Kidney tubule cell (primary cell): ENCODE measurements around the gene NMRK2.
"Not testable (repeated sequence)": the region's sequence is repeated elsewhere in the genome, so short reads cannot be mapped to it uniquely, and the experiment has no call there.

Source experiments
- DNase-seq: peaks from one replicate; pipeline ENCODE4 v3.0.0-alpha.2; 2018; ENCODE audit warnings: low spot score

The NMRK2 gene

DNA sequence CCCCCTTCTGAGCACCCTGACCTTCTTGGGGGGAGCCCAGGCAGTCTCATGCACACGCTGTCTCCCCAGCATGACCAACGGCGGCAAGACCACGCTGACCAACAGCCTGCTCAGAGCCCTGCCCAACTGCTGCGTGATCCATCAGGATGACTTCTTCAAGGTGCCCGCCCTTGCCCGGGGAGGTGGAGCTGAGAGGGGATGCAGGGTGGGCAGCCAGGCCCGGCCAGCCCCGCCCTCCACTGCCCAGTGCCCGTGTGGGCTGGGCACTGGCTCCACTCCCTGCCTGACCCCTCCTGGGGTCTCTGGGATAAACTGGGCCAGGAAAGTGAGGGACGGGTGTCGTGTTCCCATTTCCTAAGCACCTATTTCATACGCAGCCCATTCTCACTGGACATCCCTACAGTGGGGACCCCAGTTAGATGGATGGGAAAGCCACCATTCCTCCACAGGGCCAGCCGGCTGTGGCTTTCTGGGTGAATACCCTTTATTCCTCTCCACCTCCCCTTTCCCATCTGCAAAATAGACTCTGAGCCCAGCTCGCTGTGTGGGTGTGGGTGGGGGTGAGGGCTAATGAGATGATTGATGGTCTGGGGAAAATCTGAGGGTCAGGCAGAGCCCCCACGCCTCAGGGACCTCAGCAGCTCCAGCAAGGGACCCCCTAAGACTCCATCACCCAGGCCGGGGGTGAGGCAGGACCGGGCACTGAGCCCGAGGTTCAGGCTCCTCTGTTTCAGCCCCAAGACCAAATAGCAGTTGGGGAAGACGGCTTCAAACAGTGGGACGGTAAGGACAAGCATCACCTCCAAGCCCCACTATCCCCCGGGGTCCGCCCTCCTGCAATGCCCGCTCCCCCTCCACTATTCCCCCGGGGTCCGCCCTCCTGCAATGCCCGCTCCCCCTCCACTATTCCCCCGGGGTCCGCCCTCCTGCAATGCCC lies 3.9 kb downstream of the NMRK2 start:
- no peak for DNase-seq

- DNase-seq = not testable (repeated sequence)
These were observed 5.6 kb downstream of the NMRK2 start for GRCh38 chr19:3938300-3938950.

DNA sequence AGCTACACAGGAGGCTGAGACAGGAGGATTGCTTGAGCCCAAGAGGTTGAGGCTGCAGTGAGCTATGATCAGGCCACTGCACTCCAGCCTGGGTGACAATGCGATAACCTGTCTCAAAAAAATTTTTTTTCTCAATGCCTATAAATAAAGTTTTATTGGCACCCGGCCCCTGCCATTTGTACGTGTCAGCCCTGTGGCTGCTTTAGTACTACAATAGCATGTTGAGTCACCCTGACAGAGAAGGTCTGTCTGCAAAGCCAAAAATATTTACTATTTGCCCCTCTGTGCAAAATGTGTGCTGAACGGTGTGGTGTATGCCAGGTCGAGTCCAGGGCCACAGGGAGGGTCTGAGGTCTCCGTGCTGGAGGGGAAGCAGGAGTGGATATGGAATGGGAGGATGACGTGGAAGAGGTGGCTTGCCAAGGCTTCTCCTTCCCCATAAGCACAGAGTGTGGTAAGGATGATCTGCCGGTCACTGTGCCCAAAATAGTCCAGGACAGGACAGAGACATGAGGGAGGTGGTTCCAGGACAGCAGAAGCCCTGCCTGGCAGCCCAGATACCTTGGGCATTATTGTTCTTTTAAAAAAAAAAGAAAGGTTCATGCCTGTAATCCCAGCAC lies 10.0 kb downstream of the NMRK2 start:
- no peak for DNase-seq

GRCh38 chr19:3944018-3944721 lies 11.3 kb downstream of the NMRK2 start:
- DNase-seq = no peak

- no peak for DNase-seq
These were observed 13.0 kb downstream of the NMRK2 start for GRCh38 chr19:3945838-3946237.

DNA sequence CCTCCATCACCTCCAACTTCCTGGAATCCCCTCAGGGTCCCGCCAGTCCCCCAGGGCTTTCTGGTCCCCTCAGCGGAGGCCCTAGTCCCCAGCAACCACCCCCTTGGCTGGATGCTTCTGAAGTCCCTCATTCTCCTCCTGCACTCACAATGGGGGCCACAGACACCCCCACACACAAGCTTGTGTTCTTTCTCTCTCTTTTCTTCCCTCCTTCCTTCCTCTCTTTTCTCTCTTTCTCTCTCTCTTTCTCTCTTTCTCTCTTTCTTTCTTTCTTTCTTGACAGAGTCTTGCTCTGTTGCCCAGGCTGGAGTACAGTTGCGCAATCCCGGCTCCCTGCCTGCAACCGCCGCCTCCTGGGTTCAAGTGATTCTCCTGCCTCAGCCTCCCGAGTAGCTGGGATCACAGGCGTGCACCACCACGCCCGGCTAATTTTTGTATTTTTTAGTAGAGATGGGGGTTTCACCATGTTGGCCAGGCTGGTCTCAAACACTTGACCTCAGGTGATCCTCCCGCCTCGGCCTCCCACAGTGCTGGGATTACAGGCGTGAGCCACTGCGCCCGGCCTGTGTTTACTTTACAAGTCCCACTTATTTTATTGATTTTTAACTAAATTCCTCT lies 14.6 kb downstream of the NMRK2 start:
- DNase-seq = not testable (repeated sequence)

DNA sequence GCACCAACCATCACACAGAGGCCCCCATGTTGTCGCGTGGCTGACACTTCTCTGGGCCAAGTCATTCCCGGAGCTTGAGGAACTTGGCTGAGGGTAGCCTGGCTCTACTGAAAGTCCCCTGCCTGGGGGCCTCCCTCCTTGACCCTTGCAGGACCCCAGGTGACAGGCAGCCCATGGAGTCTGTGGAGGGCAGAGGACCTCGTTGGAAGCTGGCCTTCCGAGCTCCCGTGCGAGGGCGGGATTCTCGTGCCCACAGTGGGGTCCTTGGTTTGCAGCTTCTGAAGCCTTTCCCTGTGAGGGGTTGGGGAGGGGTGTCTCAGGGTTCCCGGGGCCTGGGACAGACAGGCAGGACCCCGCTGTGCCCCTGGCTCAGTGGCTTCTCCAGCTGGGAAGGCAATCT lies 16.4 kb downstream of the NMRK2 start:
- no peak for DNase-seq

DNA sequence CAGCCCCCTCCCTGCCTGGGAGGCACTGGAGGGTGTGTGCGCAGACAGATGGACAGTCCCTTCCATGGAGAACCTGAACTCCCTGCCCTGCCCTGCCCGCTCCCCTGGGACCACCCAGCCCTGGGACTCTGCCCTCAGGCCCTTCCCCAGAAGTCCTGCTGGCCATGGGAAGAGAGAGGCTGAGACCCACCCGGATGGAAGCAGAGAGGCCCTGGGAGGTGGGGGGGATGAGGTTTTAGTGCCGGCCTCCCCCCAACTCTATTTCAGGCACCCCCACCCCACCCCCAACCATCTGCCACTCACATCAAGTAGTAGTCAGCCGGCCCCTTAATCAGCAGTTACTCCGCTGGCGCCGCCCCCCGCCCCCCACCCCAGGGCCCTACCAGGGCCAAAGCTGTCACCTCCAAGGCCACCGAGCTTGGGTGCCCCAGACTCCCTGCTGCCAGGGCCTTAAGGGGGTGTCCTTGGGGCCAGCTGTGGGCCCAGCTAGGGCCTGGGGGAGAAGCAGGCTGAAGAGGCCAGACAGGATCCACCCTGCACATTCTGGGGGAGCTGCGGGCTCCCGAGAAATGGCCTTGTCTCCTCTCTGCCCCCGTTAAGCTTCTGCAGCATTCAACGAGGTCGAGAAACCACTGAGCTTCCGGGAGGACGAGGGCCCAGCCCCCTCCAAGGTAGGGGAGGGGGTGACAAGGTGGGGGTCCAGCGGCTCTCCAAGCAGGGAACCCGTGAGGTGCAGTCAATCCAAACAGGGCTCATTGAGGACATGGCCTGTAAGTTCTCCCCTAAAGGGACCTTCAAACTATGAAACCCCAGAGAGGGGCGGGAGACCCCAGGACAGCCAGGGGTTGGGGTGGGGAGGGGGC lies 17.4 kb downstream of the NMRK2 start:
- no peak for DNase-seq

- DNase-seq = no peak
These were observed 18.3 kb downstream of the NMRK2 start for GRCh38 chr19:3950871-3951861.

- DNase-seq = not testable (repeated sequence)
These were observed 19.9 kb downstream of the NMRK2 start for GRCh38 chr19:3952755-3953276.

DNA sequence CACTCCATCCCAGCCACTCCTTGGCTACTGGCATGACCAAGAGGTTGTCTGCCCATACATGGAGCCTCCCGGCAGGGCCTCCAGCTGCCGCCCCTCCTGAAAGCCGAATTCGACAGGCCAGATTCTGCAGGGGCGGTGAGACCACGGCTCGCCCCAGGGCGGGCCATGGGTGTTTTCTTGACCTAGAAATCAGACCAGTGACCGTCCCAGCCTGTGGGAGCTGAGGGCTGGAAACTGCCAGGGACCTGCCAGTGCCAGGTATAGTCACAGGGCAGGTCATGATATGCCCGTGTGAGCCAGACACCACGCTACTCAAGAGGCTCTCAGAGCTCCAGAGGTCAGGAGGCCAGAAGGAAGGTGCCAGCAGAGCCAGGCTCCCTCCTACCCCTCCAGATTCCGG lies 21.2 kb downstream of the NMRK2 start:
- DNase-seq = no peak

DNA sequence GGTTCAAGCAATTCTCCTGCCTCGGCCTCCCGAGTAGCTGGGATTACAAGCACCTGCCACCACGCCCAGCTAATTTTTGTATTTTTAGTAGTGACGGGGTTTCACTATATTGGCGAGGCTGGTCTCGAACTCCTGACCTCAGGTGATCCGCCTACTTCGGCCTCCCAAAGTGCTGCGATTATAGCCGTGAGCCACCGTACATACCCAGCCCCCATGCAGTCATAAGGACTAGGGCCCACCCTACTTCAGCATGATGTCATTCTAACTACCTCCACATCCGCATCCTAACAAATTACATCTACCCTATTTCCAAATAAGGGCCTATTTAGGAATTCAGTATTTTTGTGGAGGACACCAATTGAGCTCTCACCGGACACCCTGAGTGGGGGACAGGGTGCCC lies 22.4 kb downstream of the NMRK2 start:
- DNase-seq = not testable (repeated sequence)

GRCh38 chr19:3955688-3956087 lies 22.8 kb downstream of the NMRK2 start:
- no peak for DNase-seq

DNA sequence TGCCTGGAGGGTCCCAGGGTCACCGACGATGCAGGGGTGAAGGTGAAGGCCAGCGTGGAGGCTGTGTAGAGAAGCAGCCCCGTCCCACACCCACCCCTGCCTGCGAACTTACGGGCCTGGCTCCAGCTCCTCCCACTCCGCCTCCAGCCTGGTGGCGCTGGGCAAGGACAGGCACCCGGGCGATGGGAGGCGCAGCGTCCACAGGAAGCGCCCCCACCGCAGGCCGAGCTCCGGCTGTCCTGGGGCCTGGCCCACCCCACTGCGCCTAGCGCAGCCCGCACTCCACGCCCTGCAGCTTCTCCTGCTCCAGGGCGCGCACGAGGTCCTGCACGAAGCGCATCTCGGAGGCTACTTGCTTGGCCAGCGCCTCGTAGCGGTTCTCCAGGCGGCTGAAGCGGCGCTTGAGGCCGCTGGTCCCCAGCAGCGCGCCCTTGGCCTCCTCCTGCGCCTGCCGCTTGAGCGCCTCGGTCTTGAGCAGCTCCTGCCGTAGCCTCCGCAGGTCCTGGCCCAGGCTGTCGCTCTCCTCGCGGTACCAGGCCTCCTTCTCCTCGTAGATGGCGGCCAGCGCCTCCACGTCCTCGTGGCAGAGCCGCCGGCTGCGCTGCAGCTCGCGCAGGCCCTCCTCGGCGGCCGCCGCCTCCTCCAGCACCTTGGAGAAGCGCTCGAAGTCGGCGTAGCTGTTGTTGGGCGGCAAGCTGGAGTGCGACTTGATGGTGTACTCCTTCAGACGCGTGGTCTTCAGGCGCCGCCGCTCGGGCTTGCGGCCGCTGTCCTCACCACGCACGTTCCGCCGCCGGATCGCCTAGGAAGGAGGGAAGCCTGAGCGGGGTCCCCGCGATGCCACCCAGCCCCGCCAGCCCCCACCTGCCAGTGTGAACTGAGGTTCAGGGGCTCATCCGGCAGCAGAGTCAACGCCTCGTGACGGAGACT lies 26.2 kb downstream of the NMRK2 start:
- no peak for DNase-seq

DNA sequence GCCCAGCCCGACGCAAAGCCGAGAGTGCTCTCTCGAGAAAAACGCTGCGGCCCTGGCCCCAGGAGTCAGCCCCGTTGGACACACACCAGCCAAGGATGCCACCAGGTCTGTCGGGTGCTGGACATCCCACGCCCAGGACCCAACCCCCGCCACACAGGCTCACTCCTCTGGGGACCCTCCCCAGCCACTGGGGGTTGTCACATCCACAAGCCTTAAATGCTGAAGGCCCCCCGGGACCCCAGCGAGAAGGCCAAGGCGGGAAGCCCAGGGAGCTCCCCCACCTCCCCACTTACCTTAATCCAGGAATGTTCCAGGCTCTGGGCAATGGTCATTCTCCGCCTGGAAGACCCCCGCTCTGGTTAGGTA lies 26.9 kb downstream of the NMRK2 start:
- no peak for DNase-seq

DNA sequence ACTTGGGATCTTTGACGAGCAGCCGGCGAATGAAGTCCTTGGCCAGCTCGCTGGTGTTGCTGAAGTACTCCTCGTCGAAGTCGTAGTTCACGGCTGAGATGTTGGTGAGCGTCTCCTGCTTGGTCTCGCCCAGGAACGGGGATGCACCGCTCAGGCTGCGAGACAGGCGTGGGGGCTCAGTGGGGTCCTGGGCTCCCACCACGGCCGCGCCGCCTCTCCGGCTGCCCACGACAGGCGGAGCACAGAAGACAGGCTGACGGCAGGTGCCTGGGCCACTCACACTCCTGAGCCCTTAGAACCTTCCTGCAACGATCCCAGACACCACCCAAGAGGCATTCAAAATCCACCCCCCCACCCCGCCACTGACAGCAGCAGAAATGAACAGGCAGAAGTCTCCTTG lies 28.1 kb downstream of the NMRK2 start:
- no peak for DNase-seq

DNA sequence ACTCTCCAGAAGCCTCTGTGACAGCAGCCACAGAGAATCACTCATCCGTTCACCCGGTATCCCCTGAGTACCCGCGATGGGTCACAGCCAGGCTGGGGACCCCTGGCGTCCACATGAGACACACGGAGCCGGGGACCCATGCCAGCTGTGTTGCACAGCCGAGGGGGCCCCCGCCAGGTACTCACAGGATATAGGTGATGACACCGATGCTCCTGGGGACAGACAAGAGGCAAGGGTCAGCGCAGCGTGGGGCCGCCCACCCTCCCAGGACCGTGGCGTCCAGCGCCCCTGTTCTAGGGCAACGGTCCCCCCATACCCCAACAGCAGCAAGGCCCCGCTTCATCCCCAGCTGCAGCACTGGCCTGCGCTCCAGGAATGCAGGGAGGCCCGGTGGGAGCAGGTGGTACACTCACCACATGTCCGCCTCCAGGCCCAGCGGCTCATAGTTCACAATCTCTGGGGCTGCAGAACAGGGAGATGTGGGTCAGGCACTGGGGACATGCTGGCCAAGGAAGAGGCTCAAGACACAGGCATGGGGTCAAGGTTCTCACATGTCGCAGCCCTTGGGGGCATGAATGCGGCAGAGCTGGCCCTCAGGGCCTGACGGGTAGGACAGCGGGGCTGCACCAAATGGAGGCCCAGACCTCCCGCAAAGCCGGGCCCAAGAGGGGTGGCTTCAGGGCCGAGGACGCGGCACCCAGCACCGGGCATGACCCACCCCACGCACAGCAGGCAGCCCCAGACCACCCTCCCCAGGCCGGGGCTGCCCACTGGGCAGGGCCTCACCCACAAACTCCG lies 30.8 kb downstream of the NMRK2 start:
- DNase-seq = no peak
